Neural cell (in vitro differentiated cells): Measurements from ENCODE around the gene SCO1.

ENCODE experiments used
- EP300 ChIP-seq: fragments of 450-650 bp; conservative IDR thresholded peaks from 2 replicates; pipeline ENCODE4 v1.6.1; 2014; ENCODE audit warnings: antibody characterized with exemption, mild to moderate bottlenecking, moderate library complexity; ENCODE audit not compliant: poor library complexity, severe bottlenecking
- EZH2 ChIP-seq: fragments of 200-600, 300-800 bp; shearing (Covaris generic), sonication (generic); IDR thresholded peaks from 2 replicates; pipeline ENCODE4 v1.6.1; 2014; ENCODE audit warnings: antibody characterized with exemption, low read length, borderline replicate concordance, mild to moderate bottlenecking; ENCODE audit not compliant: insufficient read depth, poor library complexity, severe bottlenecking
- MXI1 ChIP-seq: fragments of 450-650 bp; conservative IDR thresholded peaks from 2 replicates; pipeline ENCODE4 v1.6.1; 2014; ENCODE audit warnings: antibody characterized with exemption, mild to moderate bottlenecking; ENCODE audit not compliant: poor library complexity, severe bottlenecking
- POLR2AphosphoS5 ChIP-seq: IDR thresholded peaks from 2 replicates; pipeline ENCODE4 v1.6.1; 2012
- RAD21 ChIP-seq: fragments of 450-650 bp; conservative IDR thresholded peaks from 2 replicates; pipeline ENCODE4 v1.6.1; 2014; ENCODE audit warnings: antibody characterized with exemption, mild to moderate bottlenecking, moderate library complexity
- SMC3 ChIP-seq: fragments of 450-650 bp; conservative IDR thresholded peaks from 2 replicates; pipeline ENCODE4 v1.6.1; 2014; ENCODE audit warnings: antibody characterized with exemption, mild to moderate bottlenecking, moderate library complexity; ENCODE audit not compliant: poor library complexity
- TAF1 ChIP-seq: IDR thresholded peaks from 2 replicates; pipeline ENCODE4 v1.6.1; 2012; ENCODE audit warnings: low read depth
- TF ChIP-seq, protein P1 (sequence below): fragments of 450-650 bp; IDR thresholded peaks from 2 replicates; pipeline ENCODE4 v1.5.1; 2014; ENCODE audit warnings: antibody characterized with exemption, mild to moderate bottlenecking, moderate library complexity; ENCODE audit not compliant: poor library complexity, severe bottlenecking

DNA sequence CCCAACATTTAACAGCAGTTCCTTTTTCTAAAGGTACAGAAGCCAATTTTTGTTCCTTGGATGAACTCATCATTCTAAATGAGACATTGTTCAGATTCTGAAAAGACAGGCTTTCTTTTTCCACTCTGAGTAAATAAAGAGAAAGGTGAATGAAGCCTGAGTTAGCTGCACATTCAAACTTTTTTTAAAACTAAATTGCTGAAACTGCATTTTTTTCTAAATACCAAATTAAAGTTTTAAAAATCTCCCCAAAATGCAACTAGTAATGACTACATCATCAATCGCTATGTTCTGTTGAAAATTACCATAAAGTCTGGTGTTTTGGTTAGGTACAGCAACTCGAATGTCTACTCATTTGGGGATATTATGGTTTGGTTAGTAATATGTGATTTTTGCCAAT, 9.8 kb downstream of the SCO1 start:
- TF ChIP-seq, protein P1, sequence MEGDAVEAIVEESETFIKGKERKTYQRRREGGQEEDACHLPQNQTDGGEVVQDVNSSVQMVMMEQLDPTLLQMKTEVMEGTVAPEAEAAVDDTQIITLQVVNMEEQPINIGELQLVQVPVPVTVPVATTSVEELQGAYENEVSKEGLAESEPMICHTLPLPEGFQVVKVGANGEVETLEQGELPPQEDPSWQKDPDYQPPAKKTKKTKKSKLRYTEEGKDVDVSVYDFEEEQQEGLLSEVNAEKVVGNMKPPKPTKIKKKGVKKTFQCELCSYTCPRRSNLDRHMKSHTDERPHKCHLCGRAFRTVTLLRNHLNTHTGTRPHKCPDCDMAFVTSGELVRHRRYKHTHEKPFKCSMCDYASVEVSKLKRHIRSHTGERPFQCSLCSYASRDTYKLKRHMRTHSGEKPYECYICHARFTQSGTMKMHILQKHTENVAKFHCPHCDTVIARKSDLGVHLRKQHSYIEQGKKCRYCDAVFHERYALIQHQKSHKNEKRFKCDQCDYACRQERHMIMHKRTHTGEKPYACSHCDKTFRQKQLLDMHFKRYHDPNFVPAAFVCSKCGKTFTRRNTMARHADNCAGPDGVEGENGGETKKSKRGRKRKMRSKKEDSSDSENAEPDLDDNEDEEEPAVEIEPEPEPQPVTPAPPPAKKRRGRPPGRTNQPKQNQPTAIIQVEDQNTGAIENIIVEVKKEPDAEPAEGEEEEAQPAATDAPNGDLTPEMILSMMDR = no peak
- TF ChIP-seq EZH2 (no peak), POLR2AphosphoS5 (no peak), RAD21 (no peak), TAF1 (no peak), SMC3 (no peak), MXI1 (no peak), EP300 (no peak)
